ENCODE measurements around the gene CYP3A5.

Gene CYP3A5

GRCh38 chr7:99628471-99629465 lies 51.0 kb downstream of the CYP3A5 start:
- TF ChIP-seq, protein P1, sequence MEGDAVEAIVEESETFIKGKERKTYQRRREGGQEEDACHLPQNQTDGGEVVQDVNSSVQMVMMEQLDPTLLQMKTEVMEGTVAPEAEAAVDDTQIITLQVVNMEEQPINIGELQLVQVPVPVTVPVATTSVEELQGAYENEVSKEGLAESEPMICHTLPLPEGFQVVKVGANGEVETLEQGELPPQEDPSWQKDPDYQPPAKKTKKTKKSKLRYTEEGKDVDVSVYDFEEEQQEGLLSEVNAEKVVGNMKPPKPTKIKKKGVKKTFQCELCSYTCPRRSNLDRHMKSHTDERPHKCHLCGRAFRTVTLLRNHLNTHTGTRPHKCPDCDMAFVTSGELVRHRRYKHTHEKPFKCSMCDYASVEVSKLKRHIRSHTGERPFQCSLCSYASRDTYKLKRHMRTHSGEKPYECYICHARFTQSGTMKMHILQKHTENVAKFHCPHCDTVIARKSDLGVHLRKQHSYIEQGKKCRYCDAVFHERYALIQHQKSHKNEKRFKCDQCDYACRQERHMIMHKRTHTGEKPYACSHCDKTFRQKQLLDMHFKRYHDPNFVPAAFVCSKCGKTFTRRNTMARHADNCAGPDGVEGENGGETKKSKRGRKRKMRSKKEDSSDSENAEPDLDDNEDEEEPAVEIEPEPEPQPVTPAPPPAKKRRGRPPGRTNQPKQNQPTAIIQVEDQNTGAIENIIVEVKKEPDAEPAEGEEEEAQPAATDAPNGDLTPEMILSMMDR (IDR thresholded peaks at IDR 0.05; ENCODE audit: low read depth, low read length), result no peak
- no peak for DNase-seq (ENCODE audit: extremely low read depth, low read depth)

DNA sequence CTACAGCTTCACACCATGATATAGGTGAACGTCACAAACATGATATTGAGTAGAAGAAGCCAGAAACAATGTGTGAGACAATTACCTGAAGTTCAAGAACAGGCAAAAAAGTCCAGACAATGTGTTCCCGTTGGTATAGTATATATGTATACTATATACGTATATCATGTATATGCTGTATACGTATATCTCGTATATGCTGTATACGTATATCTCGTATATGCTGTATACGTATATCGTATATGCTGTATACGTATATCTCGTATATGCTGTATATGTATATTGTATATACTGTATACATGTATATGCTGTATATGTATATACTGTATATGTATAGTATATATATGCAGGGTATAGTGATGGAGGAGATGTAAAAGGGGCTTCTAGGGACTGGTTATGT lies 52.3 kb downstream of the CYP3A5 start:
- TF ChIP-seq, protein P1 (IDR thresholded peaks at IDR 0.05; ENCODE audit: low read depth, low read length), result no peak
- DNase-seq (ENCODE audit: extremely low read depth, low read depth), result no peak

GRCh38 chr7:99626661-99627060 lies 53.1 kb downstream of the CYP3A5 start:
- no peak for DNase-seq (ENCODE audit: extremely low read depth, low read depth)
- TF ChIP-seq, protein P1 (IDR thresholded peaks at IDR 0.05; ENCODE audit: low read depth, low read length), result no peak

DNA sequence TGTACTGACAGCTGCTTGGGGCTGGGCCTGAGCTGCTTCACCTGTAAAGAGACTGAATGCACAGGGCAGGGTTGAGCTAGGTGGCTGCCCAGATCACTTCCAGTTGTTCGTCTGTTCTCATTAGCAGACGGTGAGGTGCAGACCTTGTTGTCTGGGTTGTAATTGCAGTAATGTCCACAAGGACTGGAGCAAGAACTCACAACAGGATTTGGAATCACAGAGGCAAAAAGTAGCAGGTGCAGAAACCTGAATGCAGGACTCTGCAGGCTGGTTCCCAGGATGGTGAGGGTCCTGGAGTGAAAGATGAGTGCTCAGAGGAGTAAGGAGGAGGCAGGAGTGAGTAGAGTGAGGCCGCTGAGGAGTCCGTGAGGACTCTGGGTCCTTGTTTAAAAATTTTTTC lies 53.8 kb downstream of the CYP3A5 start:
- TF ChIP-seq, protein P1 (IDR thresholded peaks at IDR 0.05; ENCODE audit: low read depth, low read length), result no peak
- DNase-seq (ENCODE audit: extremely low read depth, low read depth), result no peak

GRCh38 chr7:99625321-99625720 lies 54.5 kb downstream of the CYP3A5 start:
- TF ChIP-seq, protein P1 (IDR thresholded peaks at IDR 0.05; ENCODE audit: low read depth, low read length), result no peak

GRCh38 chr7:99624484-99624883 lies 55.3 kb downstream of the CYP3A5 start:
- TF ChIP-seq, protein P1 (IDR thresholded peaks at IDR 0.05; ENCODE audit: low read depth, low read length), result no peak
- no peak for DNase-seq (ENCODE audit: extremely low read depth, low read depth)

More at GRCh38 chr7:99625321-99625720, 54.5 kb downstream of the CYP3A5 start:
- no peak for DNase-seq (ENCODE audit: extremely low read depth, low read depth)

- no peak for DNase-seq (ENCODE audit: extremely low read depth, low read depth)
- TF ChIP-seq, protein P1 (IDR thresholded peaks at IDR 0.05; ENCODE audit: low read depth, low read length), result no peak
Observed at GRCh38 chr7:99623702-99624447, 55.9 kb downstream of the CYP3A5 start.
